GM21528 (cell line): ENCODE results near the gene TOLLIP.
"Not testable (repeated sequence)": the region's sequence is repeated elsewhere in the genome, so short reads cannot be mapped to it uniquely, and the experiment has no call there.

ENCODE experiments used
- ATAC-seq: cut with Tn5 transposase; IDR thresholded peaks from one replicate; pipeline ENCODE4 v1.9.1; 2021; ENCODE audit warnings: mild to moderate bottlenecking, moderate library complexity; ENCODE audit not compliant: unreplicated experiment, low FRiP score

Gene TOLLIP

GRCh38 chr11:1252371-1253102 is 56.9 kb downstream of the TOLLIP start:
- ATAC-seq = no peak

- no peak for ATAC-seq
Observed at GRCh38 chr11:1251236-1251770, 58.1 kb downstream of the TOLLIP start.

- not testable (repeated sequence) for ATAC-seq
Observed at GRCh38 chr11:1250411-1250810, 59.0 kb downstream of the TOLLIP start.

- not testable (repeated sequence) for ATAC-seq
Observed at GRCh38 chr11:1248951-1249350, 60.5 kb downstream of the TOLLIP start.

DNA sequence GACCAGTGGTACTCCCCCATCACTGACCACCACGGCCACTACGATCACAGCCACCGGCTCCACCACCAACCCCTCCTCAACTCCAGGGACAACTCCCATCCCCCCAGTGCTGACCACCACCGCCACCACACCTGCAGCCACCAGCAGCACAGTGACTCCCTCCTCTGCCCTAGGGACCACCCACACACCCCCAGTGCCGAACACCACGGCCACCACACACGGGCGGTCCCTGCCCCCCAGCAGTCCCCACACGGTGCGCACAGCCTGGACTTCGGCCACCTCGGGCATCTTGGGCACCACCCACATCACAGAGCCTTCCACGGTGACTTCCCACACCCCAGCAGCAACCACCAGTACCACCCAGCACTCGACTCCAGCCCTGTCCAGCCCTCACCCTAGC is 62.4 kb downstream of the TOLLIP start:
- ATAC-seq = not testable (repeated sequence)

DNA sequence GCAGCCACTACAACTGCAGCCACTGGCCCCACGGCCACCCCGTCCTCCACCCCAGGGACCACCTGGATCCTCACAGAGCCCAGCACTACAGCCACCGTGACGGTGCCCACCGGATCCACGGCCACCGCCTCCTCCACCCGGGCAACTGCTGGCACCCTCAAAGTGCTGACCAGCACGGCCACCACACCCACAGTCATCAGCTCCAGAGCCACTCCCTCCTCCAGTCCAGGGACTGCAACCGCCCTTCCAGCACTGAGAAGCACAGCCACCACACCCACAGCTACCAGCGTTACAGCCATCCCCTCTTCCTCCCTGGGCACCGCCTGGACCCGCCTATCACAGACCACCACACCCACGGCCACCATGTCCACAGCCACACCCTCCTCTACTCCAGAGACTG is 63.1 kb downstream of the TOLLIP start:
- not testable (repeated sequence) for ATAC-seq

- not testable (repeated sequence) for ATAC-seq
Observed at GRCh38 chr11:1245717-1246116, 63.7 kb downstream of the TOLLIP start.

DNA sequence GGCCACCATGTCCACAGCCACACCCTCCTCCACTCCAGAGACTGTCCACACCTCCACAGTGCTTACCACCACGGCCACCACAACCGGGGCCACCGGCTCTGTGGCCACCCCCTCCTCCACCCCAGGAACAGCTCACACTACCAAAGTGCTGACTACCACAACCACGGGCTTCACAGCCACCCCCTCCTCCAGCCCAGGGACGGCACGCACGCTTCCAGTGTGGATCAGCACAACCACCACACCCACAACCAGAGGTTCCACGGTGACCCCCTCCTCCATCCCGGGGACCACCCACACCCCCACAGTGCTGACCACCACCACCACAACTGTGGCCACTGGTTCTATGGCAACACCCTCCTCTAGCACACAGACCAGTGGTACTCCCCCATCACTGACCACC is 64.9 kb downstream of the TOLLIP start:
- not testable (repeated sequence) for ATAC-seq

DNA sequence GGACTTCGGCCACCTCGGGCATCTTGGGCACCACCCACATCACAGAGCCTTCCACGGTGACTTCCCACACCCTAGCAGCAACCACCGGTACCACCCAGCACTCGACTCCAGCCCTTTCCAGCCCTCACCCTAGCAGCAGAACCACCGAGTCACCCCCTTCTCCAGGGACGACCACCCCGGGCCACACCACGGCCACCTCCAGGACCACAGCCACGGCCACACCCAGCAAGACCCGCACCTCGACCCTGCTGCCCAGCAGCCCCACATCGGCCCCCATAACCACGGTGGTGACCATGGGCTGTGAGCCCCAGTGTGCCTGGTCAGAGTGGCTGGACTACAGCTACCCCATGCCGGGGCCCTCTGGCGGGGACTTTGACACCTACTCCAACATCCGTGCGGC is 65.9 kb downstream of the TOLLIP start:
- not testable (repeated sequence) for ATAC-seq

DNA sequence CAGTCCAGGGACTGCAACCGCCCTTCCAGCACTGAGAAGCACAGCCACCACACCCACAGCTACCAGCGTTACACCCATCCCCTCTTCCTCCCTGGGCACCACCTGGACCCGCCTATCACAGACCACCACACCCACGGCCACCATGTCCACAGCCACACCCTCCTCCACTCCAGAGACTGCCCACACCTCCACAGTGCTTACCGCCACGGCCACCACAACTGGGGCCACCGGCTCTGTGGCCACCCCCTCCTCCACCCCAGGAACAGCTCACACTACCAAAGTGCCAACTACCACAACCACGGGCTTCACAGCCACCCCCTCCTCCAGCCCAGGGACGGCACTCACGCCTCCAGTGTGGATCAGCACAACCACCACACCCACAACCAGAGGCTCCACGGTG is 66.7 kb downstream of the TOLLIP start:
- ATAC-seq = not testable (repeated sequence)

DNA sequence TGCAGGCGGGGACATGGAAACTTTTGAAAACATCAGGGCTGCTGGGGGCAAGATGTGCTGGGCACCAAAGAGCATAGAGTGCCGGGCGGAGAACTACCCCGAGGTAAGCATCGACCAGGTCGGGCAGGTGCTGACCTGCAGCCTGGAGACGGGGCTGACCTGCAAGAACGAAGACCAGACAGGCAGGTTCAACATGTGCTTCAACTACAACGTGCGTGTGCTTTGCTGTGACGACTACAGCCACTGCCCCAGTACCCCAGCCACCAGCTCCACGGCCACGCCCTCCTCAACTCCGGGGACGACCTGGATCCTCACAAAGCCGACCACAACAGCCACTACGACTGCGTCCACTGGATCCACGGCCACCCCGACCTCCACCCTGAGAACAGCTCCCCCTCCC is 67.1 kb downstream of the TOLLIP start:
- no peak for ATAC-seq

DNA sequence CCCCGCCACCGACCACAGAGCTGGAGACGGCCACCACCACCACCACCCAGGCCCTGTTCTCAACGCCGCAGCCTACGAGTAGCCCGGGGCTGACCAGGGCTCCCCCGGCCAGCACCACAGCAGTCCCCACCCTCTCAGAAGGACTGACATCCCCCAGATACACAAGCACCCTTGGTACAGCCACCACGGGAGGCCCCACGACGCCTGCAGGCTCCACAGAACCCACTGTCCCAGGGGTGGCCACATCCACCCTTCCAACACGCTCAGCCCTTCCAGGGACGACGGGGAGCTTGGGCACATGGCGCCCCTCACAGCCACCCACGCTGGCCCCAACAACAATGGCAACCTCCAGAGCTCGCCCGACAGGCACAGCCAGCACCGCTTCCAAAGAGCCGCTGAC is 67.7 kb downstream of the TOLLIP start:
- ATAC-seq = no peak

- no peak for ATAC-seq
Observed at GRCh38 chr11:1240771-1241170, 68.7 kb downstream of the TOLLIP start.

DNA sequence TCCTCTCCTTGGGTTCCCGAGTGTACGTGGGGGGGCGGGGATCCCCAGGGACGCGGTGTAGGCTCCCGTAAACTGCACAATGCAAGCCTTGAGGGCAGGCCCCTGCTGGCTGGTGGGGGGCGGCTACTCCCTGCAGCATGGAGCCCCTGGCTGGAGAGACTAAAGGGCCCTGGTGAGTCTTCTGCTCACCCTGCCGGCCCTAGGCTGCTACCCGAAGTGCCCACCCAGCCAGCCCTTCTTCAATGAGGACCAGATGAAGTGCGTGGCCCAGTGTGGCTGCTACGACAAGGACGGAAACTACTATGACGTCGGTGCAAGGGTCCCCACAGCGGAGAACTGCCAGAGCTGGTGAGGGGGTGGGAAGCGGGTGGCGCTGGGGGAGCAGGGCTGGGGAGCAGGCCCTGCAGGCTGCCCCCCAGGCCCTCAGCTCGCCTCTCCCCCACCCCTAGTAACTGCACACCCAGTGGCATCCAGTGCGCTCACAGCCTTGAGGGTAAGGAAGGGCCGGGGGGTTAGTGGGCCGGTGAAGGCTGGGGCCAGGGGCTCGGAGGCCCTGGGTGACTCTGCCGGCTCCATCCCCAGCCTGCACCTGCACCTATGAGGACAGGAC is 69.7 kb downstream of the TOLLIP start:
- ATAC-seq = no peak

GRCh38 chr11:1238767-1239595 is 70.5 kb downstream of the TOLLIP start:
- no peak for ATAC-seq

DNA sequence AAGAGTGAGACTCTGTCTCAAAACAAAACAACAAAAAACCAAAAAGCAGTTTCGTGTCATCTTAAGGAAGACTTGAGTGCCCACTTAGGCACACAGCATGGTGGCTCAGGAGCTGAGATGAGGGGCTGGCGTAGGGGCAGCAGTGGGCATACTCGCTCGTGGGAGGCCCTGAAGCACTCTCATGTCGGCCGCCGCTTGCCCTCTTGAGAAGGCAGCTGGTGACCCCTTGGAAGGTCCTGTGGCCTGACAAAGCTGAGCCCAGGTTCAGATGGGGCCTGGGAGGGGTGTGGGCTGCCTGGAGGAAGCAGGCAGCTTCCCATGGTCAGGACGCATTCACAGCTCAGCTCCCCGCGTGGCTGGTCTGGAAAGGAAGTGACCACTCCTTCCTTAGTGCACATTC is 71.6 kb downstream of the TOLLIP start:
- no peak for ATAC-seq

- ATAC-seq = no peak
Observed at GRCh38 chr11:1237128-1237580, 72.3 kb downstream of the TOLLIP start.

GRCh38 chr11:1236316-1237127 is 72.9 kb downstream of the TOLLIP start:
- no peak for ATAC-seq

DNA sequence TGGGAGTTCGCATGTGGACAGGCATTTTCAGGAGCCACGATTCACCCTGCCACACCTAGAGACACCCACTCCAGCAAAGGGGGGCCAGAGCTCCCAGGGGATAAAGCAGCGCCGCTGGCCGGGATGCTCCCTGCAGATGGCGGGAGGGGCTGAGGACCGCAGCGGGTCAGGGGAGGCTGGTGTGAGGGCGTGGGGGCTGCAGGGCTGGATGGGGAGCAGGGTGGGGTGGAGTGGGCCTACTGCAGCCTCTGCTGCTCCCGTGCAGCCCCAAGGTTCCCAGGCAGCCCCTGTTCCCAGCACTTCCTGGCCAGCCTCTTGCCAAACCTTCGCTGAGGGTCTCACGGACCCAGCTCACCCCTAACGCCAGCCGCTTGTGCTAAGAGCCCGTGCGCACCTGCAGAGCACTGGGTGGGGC is 73.5 kb downstream of the TOLLIP start:
- ATAC-seq = no peak

DNA sequence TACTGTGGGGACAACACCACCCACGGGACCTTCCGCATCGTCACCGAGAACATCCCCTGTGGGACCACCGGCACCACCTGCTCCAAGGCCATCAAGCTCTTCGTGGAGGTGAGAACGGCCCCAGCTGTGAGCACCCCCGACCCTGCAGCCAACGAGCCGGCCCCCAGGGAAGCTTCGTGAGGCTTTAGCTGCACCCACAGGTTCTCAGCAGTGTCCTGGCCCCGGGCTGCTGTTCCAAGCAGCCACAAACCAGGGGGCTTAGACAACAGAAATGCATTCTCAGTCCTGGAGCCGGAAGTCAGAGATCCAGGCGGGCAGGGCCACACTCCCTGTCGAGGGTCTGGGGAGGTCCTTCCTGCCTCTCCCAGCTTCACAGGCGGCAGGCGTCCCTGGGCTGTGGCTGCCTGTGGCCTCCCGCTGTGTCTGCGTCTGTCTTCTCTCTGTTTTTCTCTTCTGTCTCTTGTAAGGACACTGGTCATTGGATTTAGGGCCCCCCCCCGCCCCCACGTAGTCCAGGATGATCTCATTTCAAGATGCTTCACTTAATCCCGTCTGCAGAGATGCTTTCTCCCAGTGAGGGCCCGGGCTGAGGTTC is 74.0 kb downstream of the TOLLIP start:
- ATAC-seq = no peak
